GM12878 (cell line): ENCODE results near the gene ARID1A. TPM values are rescaled to one million over a fixed set of nuclear protein-coding genes. Genes with fewer than 3 reads are reported as not detected.

Experiments
- BACH1 ChIP-seq: fragments of 450-650 bp; IDR thresholded peaks from 2 replicates; pipeline ENCODE4 v1.6.1; 2017; ENCODE audit warnings: mild to moderate bottlenecking, borderline replicate concordance
- CBFB ChIP-seq: IDR thresholded peaks from 2 replicates; pipeline ENCODE4 v1.6.1; 2016; ENCODE audit warnings: antibody characterized with exemption, low read depth
- CHD2 ChIP-seq: IDR thresholded peaks from 2 replicates; pipeline ENCODE4 v1.6.1; 2011; ENCODE audit warnings: low read depth, low read length, improper control_type of control experiment, borderline replicate concordance
- EZH2 ChIP-seq: IDR thresholded peaks from 2 replicates; pipeline ENCODE4 v1.6.1; 2012; ENCODE audit warnings: low read depth, mild to moderate bottlenecking, control low read depth, inconsistent platforms, low read length, borderline replicate concordance; ENCODE audit not compliant: control insufficient read depth
- FOS ChIP-seq: IDR thresholded peaks from 3 replicates; pipeline ENCODE4 v1.6.1; 2011; ENCODE audit warnings: borderline replicate concordance; ENCODE audit not compliant: insufficient read length; ENCODE audit errors: extremely low read depth
- HCFC1 ChIP-seq: fragments of 150-350 bp; IDR thresholded peaks from 2 replicates; pipeline ENCODE4 v1.6.1; 2014; ENCODE audit warnings: low read length
- HDAC6 ChIP-seq: fragments of 200-600 bp; sonication (generic); IDR thresholded peaks from one replicate; pipeline ENCODE4 v1.8.0; 2017; ENCODE audit warnings: antibody characterized with exemption; ENCODE audit not compliant: unreplicated experiment
- IKZF2 ChIP-seq, 2 experiments: fragments of 450-650 bp; IDR thresholded peaks; 2 replicates each; pipeline ENCODE4 v1.6.1; 2017; ENCODE audit warnings: mild to moderate bottlenecking in 2 of 2, moderate library complexity in 2 of 2
- KDM1A ChIP-seq: fragments of 200-600 bp; sonication (generic); IDR thresholded peaks from 2 replicates; pipeline ENCODE4 v1.6.1; 2016; ENCODE audit warnings: borderline replicate concordance
- MTA2 ChIP-seq: fragments of 450-650 bp; IDR thresholded peaks from 2 replicates; pipeline ENCODE4 v1.6.1; 2016; ENCODE audit warnings: low read depth, mild to moderate bottlenecking, moderate library complexity
- MXI1 ChIP-seq: fragments of 150-350 bp; IDR thresholded peaks from 2 replicates; pipeline ENCODE4 v1.6.1; 2011; ENCODE audit warnings: low read depth, mild to moderate bottlenecking, inconsistent platforms, low read length, improper control_type of control experiment
- NBN ChIP-seq: fragments of 450-650 bp; IDR thresholded peaks from 2 replicates; pipeline ENCODE4 v1.6.1; 2016
- NFYB ChIP-seq: IDR thresholded peaks from 2 replicates; pipeline ENCODE4 v1.6.1; 2011; ENCODE audit warnings: low read depth, mild to moderate bottlenecking, low read length, improper control_type of control experiment, moderate library complexity; ENCODE audit not compliant: insufficient read depth
- NRF1 ChIP-seq: conservative IDR thresholded peaks from 2 replicates; pipeline ENCODE4 v1.6.1; 2011; ENCODE audit warnings: mild to moderate bottlenecking, low read depth, low read length, improper control_type of control experiment
- POLR2AphosphoS2 ChIP-seq: IDR thresholded peaks from 2 replicates; pipeline ENCODE4 v1.6.1; 2011; ENCODE audit warnings: low read depth, mild to moderate bottlenecking, low read length, improper control_type of control experiment, moderate library complexity
- POLR2AphosphoS5 ChIP-seq: IDR thresholded peaks from 2 replicates; pipeline ENCODE4 v1.6.1; 2011; ENCODE audit warnings: mild to moderate bottlenecking, low read length, inconsistent platforms
- POU2F2 ChIP-seq: IDR thresholded peaks from 3 replicates; pipeline ENCODE4 v1.6.1; 2011; ENCODE audit warnings: low read depth, mild to moderate bottlenecking, low read length, borderline replicate concordance
- RBBP5 ChIP-seq: fragments of 200-600 bp; sonication (generic); conservative IDR thresholded peaks from 2 replicates; pipeline ENCODE4 v1.6.1; 2016
- SMAD1 ChIP-seq: fragments of 450-650 bp; IDR thresholded peaks from 2 replicates; pipeline ENCODE4 v1.6.1; 2018; ENCODE audit warnings: mild to moderate bottlenecking, low read depth; ENCODE audit not compliant: partially characterized antibody
- SUPT20H ChIP-seq: IDR thresholded peaks from 2 replicates; pipeline ENCODE4 v1.6.1; 2011; ENCODE audit warnings: low read depth, mild to moderate bottlenecking, low read length, moderate library complexity, borderline replicate concordance; ENCODE audit not compliant: control insufficient read depth
- SUZ12 ChIP-seq: fragments of 200-600 bp; sonication (generic); IDR thresholded peaks from one replicate; pipeline ENCODE4 v1.6.1; 2018; ENCODE audit warnings: antibody characterized with exemption, mild to moderate bottlenecking; ENCODE audit not compliant: unreplicated experiment
- TARDBP ChIP-seq: IDR thresholded peaks from 2 replicates; pipeline ENCODE4 v1.6.1; 2016; ENCODE audit warnings: borderline replicate concordance
- TCF7 ChIP-seq: IDR thresholded peaks from 2 replicates; pipeline ENCODE4 v1.6.1; 2014; ENCODE audit warnings: antibody characterized with exemption, borderline replicate concordance
- YY1 ChIP-seq: IDR thresholded peaks from 2 replicates; pipeline ENCODE4 v1.6.1; 2011; ENCODE audit warnings: low read depth, mild to moderate bottlenecking, low read length
- ZBED1 ChIP-seq: IDR thresholded peaks from 2 replicates; pipeline ENCODE4 v1.6.1; 2016; ENCODE audit warnings: borderline replicate concordance
- ZZZ3 ChIP-seq: IDR thresholded peaks from 2 replicates; pipeline ENCODE4 v1.6.1; 2011; ENCODE audit warnings: low read depth; ENCODE audit not compliant: control insufficient read depth, insufficient read length
- polyA plus RNA-seq, 11 experiments: library from polyadenylated mRNA; depleted of rRNA in 4 of 11; unstranded in 6 of 11; stranded (reverse) in 5 of 11; fragments of >200 nt; fragmentation: Nextera tagmentation in 4 of 11; fragmentation: Illumina TruSeq in 1 of 11; extraction: Ambion mirVana in 4 of 11; extraction: Trizol in 1 of 11; gene quantifications; 1 replicate in 1 of 11; 2 replicates in 10 of 11; pipeline versions ENCODE4 v1.2.1 to v1.2.3, GENCODE V29; 2011 to 2016; ENCODE audit warnings: inconsistent platforms in 2 of 11, missing spikeins in 2 of 11, low read depth in 1 of 11
- total RNA-seq, 4 experiments: library from RNA; depleted of rRNA in 3 of 4; stranded (reverse); fragments of >200 nt in 3 of 4; fragmentation: Illumina TruSeq in 1 of 4; extraction: Trizol in 1 of 4; gene quantifications; 2 replicates each; pipeline versions ENCODE4 v1.2.1 to v1.2.3, GENCODE V29; 2013 to 2021
- TF ChIP-seq, protein P1 (sequence below): IDR thresholded peaks from 2 replicates; pipeline ENCODE4 v1.6.1; 2012; ENCODE audit warnings: low read depth, low read length, improper control_type of control experiment
- TF ChIP-seq, protein P2 (sequence below): IDR thresholded peaks from 2 replicates; pipeline ENCODE4 v1.6.1; 2011; ENCODE audit warnings: borderline replicate concordance, low read depth, mild to moderate bottlenecking, moderate library complexity, mixed read lengths, low read length; ENCODE audit not compliant: insufficient read depth; ENCODE audit errors: extremely low read length

ARID1A gene
- total and polyA plus RNA-seq, 10 of the 15 experiments (the other 5 are each of a cell fraction or from before 2014, with no cell fraction given): 10.0 to 98.0 (median 23.5) TPM

DNA sequence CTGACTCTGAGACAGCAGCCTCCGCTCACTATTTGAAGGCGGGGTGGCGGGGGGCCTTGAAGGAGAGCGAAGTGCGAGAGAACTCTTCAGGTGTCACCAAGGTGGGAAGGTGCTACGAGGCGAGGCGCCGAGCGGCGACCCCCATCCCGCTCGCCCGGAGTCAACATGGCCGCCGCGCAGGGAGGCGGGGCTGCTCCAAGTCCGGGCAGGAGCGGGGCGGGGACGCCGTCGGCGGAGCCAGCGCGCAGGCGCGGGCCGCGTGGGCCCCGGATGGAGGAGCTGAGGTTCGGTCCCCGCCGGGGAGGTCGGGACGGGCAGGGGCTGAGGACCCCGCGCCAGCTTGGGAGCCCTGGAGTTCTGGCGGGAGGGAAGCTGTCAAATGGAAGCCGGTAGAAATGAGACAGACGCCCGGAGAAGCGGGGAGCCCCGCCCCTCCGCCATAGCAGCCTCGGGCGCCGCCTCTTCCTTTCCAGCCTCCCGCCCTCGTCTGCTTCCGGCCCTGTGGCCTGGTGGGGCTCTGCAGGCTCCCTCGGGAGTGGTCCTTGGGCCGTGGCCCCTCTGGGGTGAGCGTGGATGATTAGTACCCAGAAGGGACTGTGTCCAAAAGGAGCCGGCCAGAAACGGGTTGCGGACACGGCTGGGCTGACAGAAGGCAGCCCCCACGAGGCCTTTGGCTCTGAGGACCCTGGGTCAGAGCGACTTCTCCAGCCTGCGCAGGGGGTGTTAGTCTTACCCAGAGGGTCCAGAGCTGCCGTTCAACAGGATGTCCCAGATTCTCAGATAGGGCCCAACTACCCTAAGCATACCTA, 92.1 kb downstream of the ARID1A start, which contains the start of gene PIGV (continued):
- TF ChIP-seq SUPT20H (no peak), CBFB (no peak), YY1 (peak; percentile 98), TCF7 (no peak), POLR2AphosphoS5 (peak; percentile 85), SUZ12 (no peak), HDAC6 (no peak), SMAD1 (peak; percentile 63), BACH1 (peak; percentile 71), NFYB (no peak), IKZF2 (IDR thresholded peaks at IDR 0.05) (no peak), EZH2 (no peak), POU2F2 (no peak; the same call in 2 of the 3 replicates), NBN (peak; percentile 64), ZBED1 (no peak), MTA2 (no peak), FOS (no peak), HCFC1 (peak; percentile 62), POLR2AphosphoS2 (no peak; the same call in 1 of the 2 replicates), CHD2 (0 out of 2 replicates have a peak, but pooled peaks have one; percentile 8), KDM1A (no peak), ZZZ3 (no peak), NRF1 (peak; percentile 77), RBBP5 (no peak), TARDBP (0 out of 2 replicates have a peak, but pooled peaks have one; percentile 47), MXI1 (no peak; the same call in 1 of the 2 replicates)
- TF ChIP-seq, protein P1, sequence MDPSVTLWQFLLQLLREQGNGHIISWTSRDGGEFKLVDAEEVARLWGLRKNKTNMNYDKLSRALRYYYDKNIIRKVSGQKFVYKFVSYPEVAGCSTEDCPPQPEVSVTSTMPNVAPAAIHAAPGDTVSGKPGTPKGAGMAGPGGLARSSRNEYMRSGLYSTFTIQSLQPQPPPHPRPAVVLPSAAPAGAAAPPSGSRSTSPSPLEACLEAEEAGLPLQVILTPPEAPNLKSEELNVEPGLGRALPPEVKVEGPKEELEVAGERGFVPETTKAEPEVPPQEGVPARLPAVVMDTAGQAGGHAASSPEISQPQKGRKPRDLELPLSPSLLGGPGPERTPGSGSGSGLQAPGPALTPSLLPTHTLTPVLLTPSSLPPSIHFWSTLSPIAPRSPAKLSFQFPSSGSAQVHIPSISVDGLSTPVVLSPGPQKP: peak; percentile 38; the same call in 1 of the 2 replicates
- TF ChIP-seq, protein P2, sequence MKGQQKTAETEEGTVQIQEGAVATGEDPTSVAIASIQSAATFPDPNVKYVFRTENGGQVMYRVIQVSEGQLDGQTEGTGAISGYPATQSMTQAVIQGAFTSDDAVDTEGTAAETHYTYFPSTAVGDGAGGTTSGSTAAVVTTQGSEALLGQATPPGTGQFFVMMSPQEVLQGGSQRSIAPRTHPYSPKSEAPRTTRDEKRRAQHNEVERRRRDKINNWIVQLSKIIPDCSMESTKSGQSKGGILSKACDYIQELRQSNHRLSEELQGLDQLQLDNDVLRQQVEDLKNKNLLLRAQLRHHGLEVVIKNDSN: no peak
